GM18502 (cell line): ENCODE measurements around the gene SMYD3.
"Not testable (repeated sequence)": the region's sequence is repeated elsewhere in the genome, so short reads cannot be mapped to it uniquely, and the experiment has no call there.

Experiments used
- ATAC-seq: cut with Tn5 transposase; IDR thresholded peaks from one replicate; pipeline ENCODE4 v1.9.1; 2021; ENCODE audit warnings: mild to moderate bottlenecking; ENCODE audit not compliant: unreplicated experiment, poor library complexity

The SMYD3 gene

GRCh38 chr1:246372559-246372958 is 134.5 kb downstream of the SMYD3 start:
- ATAC-seq, result no peak

- ATAC-seq, result no peak
These were observed 140.0 kb downstream of the SMYD3 start for GRCh38 chr1:246367041-246367440.

GRCh38 chr1:246365708-246366107 is 141.4 kb downstream of the SMYD3 start:
- ATAC-seq, result peak; percentile 45

- ATAC-seq, result no peak
These were observed 142.6 kb downstream of the SMYD3 start for GRCh38 chr1:246364415-246364941.

GRCh38 chr1:246357014-246357598 is 150.0 kb downstream of the SMYD3 start:
- not testable (repeated sequence) for ATAC-seq

- no peak for ATAC-seq
These were observed 151.5 kb downstream of the SMYD3 start for GRCh38 chr1:246355411-246356230.

- ATAC-seq, result no peak
These were observed 155.4 kb downstream of the SMYD3 start for GRCh38 chr1:246351721-246352120.

GRCh38 chr1:246350745-246351144 is 156.3 kb downstream of the SMYD3 start:
- ATAC-seq, result no peak

- no peak for ATAC-seq
These were observed 163.1 kb downstream of the SMYD3 start for GRCh38 chr1:246343937-246344336.

- ATAC-seq, result no peak
These were observed 163.8 kb downstream of the SMYD3 start for GRCh38 chr1:246343251-246343650.

- peak; percentile 66 for ATAC-seq
These were observed 168.5 kb downstream of the SMYD3 start for GRCh38 chr1:246338546-246338945.

- ATAC-seq, result no peak
These were observed 169.0 kb downstream of the SMYD3 start for GRCh38 chr1:246338098-246338497.

GRCh38 chr1:246335151-246335550 is 171.9 kb downstream of the SMYD3 start:
- no peak for ATAC-seq

GRCh38 chr1:246333855-246334254 is 173.2 kb downstream of the SMYD3 start:
- ATAC-seq, result no peak

- ATAC-seq, result no peak
These were observed 175.0 kb downstream of the SMYD3 start for GRCh38 chr1:246332078-246332477.

- peak; percentile 98 for ATAC-seq
These were observed 177.2 kb downstream of the SMYD3 start for GRCh38 chr1:246329900-246330299.

- not testable (repeated sequence) for ATAC-seq
These were observed 177.8 kb downstream of the SMYD3 start for GRCh38 chr1:246329292-246329691.

- ATAC-seq, result no peak
These were observed 182.4 kb downstream of the SMYD3 start for GRCh38 chr1:246324711-246325110.

GRCh38 chr1:246324033-246324432 is 183.0 kb downstream of the SMYD3 start:
- not testable (repeated sequence) for ATAC-seq

GRCh38 chr1:246320286-246320685 is 186.8 kb downstream of the SMYD3 start:
- no peak for ATAC-seq

GRCh38 chr1:246319083-246319714 is 187.9 kb downstream of the SMYD3 start:
- ATAC-seq, result no peak
